Measurements from ENCODE around the gene GUCY1B1. TPM values are rescaled to one million over a fixed set of nuclear protein-coding genes. Genes with fewer than 3 reads are reported as not detected.

GUCY1B1 gene
- total RNA-seq, 1 experiment from 2014 or later = not detected

- Mint-ChIP-seq H3K4me1 (ENCODE audit: low read depth, unreplicated experiment) (no peaks in the 10 kb centered on the region), H3K4me3 (ENCODE audit: unreplicated experiment) (no peak overlapping the region), H3K36me3 (ENCODE audit: insufficient read depth, unreplicated experiment) (no peaks in the 10 kb centered on the region), H3K9me3 (ENCODE audit: unreplicated experiment) (peaks cover 4% of the 10 kb centered on the region), H3K27ac (ENCODE audit: unreplicated experiment) (no peak overlapping the region), H3K27me3 (ENCODE audit: insufficient read depth, unreplicated experiment) (no peaks in the 10 kb centered on the region)
- TF ChIP-seq CTCF (IDR thresholded peaks at IDR 0.05; ENCODE audit: insufficient read depth in 1 of 2, low read depth in 1 of 2, low read length in 1 of 2, severe bottlenecking in 1 of 2, unreplicated experiment in 1 of 2) = no peak
- no peaks in the 10 kb centered on the region for H3K4me1 ChIP-seq
- intact Hi-C loops (cut with micrococcal nuclease; ENCODE audit: unreplicated experiment) = no loop called here
- BruUV-seq (replicated peaks) = no TSS peak
- no peak overlapping the region for H3K4me3 ChIP-seq (ENCODE audit: low read depth, low read length)
- CTCF ChIA-PET = no interaction called here
- H3K36me3 ChIP-seq (ENCODE audit: control insufficient read depth, insufficient read depth, low read length) = no peaks in the 10 kb centered on the region
- H3K27me3 ChIP-seq (replicated peaks; ENCODE audit: control insufficient read depth, insufficient read depth, low read length) = no peaks in the 10 kb centered on the region
- POLR2A ChIA-PET = no interaction called here
- DNase-seq = no peak
- no peaks in the 10 kb centered on the region for H3K9me3 ChIP-seq
Observed at GRCh38 chr4:155761916-155762315, 3.1 kb downstream of the GUCY1B1 start.

- no peak overlapping the region for H3K4me3 Mint-ChIP-seq (ENCODE audit: unreplicated experiment)
- BruUV-seq (replicated peaks) = no TSS peak
- H3K36me3 Mint-ChIP-seq (ENCODE audit: insufficient read depth, unreplicated experiment) = no peaks in the 10 kb centered on the region
Observed at GRCh38 chr4:155762334-155762733, 3.5 kb downstream of the GUCY1B1 start.

GRCh38 chr4:155763551-155763950 lies 4.7 kb downstream of the GUCY1B1 start:
- DNase-seq = no peak
- no peaks in the 10 kb centered on the region for H3K9me3 ChIP-seq
- POLR2A ChIA-PET = no interaction called here
- H3K9me3 Mint-ChIP-seq (ENCODE audit: unreplicated experiment) = no peaks in the 10 kb centered on the region
- no peak overlapping the region for H3K4me3 Mint-ChIP-seq (ENCODE audit: unreplicated experiment)
- H3K27me3 ChIP-seq (replicated peaks; ENCODE audit: control insufficient read depth, insufficient read depth, low read length) = no peaks in the 10 kb centered on the region
- H3K27me3 Mint-ChIP-seq (ENCODE audit: insufficient read depth, unreplicated experiment) = no peaks in the 10 kb centered on the region
- no peak overlapping the region for H3K4me3 ChIP-seq (ENCODE audit: low read depth, low read length)
- no peak for TF ChIP-seq CTCF (IDR thresholded peaks at IDR 0.05; ENCODE audit: insufficient read depth in 1 of 2, low read depth in 1 of 2, low read length in 1 of 2, severe bottlenecking in 1 of 2, unreplicated experiment in 1 of 2)
- no peaks in the 10 kb centered on the region for H3K4me1 Mint-ChIP-seq (ENCODE audit: low read depth, unreplicated experiment)
- no peaks in the 10 kb centered on the region for H3K36me3 Mint-ChIP-seq (ENCODE audit: insufficient read depth, unreplicated experiment)
- intact Hi-C loops (cut with micrococcal nuclease; ENCODE audit: unreplicated experiment) = no loop called here
- no peak overlapping the region for H3K27ac Mint-ChIP-seq (ENCODE audit: unreplicated experiment)
- no peaks in the 10 kb centered on the region for H3K4me1 ChIP-seq
- H3K36me3 ChIP-seq (ENCODE audit: control insufficient read depth, insufficient read depth, low read length) = no peaks in the 10 kb centered on the region
- CTCF ChIA-PET = no interaction called here
- BruUV-seq (replicated peaks) = no TSS peak

More at GRCh38 chr4:155762334-155762733, 3.5 kb downstream of the GUCY1B1 start:
- POLR2A ChIA-PET = no interaction called here
- intact Hi-C loops (cut with micrococcal nuclease; ENCODE audit: unreplicated experiment) = no loop called here
- no peak for DNase-seq
- CTCF ChIA-PET = no interaction called here
- Mint-ChIP-seq H3K27me3 (ENCODE audit: insufficient read depth, unreplicated experiment) (no peaks in the 10 kb centered on the region), H3K9me3 (ENCODE audit: unreplicated experiment) (no peaks in the 10 kb centered on the region), H3K4me1 (ENCODE audit: low read depth, unreplicated experiment) (no peaks in the 10 kb centered on the region), H3K27ac (ENCODE audit: unreplicated experiment) (no peak overlapping the region)
- TF ChIP-seq CTCF (IDR thresholded peaks at IDR 0.05; ENCODE audit: insufficient read depth in 1 of 2, low read depth in 1 of 2, low read length in 1 of 2, severe bottlenecking in 1 of 2, unreplicated experiment in 1 of 2) = no peak
- H3K27me3 ChIP-seq (replicated peaks; ENCODE audit: control insufficient read depth, insufficient read depth, low read length) = no peaks in the 10 kb centered on the region
- H3K9me3 ChIP-seq = no peaks in the 10 kb centered on the region
- H3K4me1 ChIP-seq = no peaks in the 10 kb centered on the region
- no peak overlapping the region for H3K4me3 ChIP-seq (ENCODE audit: low read depth, low read length)
- no peaks in the 10 kb centered on the region for H3K36me3 ChIP-seq (ENCODE audit: control insufficient read depth, insufficient read depth, low read length)
